HG03469 (cell line): ENCODE measurements around the gene CDK5RAP1.

Source experiments
- ATAC-seq: cut with Tn5 transposase; IDR thresholded peaks from one replicate; pipeline ENCODE4 v1.9.1; 2021; ENCODE audit warnings: mild to moderate bottlenecking, moderate library complexity, moderate number of reproducible peaks; ENCODE audit not compliant: unreplicated experiment

The CDK5RAP1 gene

GRCh38 chr20:33336375-33336774, 64.9 kb downstream of the CDK5RAP1 start:
- ATAC-seq = no peak

- no peak for ATAC-seq
These were observed 67.2 kb downstream of the CDK5RAP1 start for GRCh38 chr20:33334111-33334510.

GRCh38 chr20:33333616-33334015, 67.7 kb downstream of the CDK5RAP1 start:
- no peak for ATAC-seq

GRCh38 chr20:33332905-33333456, 68.3 kb downstream of the CDK5RAP1 start:
- no peak for ATAC-seq

- ATAC-seq = no peak
These were observed 72.9 kb downstream of the CDK5RAP1 start for GRCh38 chr20:33328157-33329137.

GRCh38 chr20:33325350-33325749, 76.0 kb downstream of the CDK5RAP1 start:
- ATAC-seq = no peak

GRCh38 chr20:33323236-33323635, 78.1 kb downstream of the CDK5RAP1 start:
- ATAC-seq = no peak

- ATAC-seq = no peak
These were observed 78.9 kb downstream of the CDK5RAP1 start for GRCh38 chr20:33322456-33322855.

GRCh38 chr20:33320006-33320405, 81.3 kb downstream of the CDK5RAP1 start:
- ATAC-seq = no peak

GRCh38 chr20:33318096-33318429, 83.3 kb downstream of the CDK5RAP1 start:
- no peak for ATAC-seq

GRCh38 chr20:33317424-33318095, 83.8 kb downstream of the CDK5RAP1 start:
- ATAC-seq = no peak

GRCh38 chr20:33316958-33317357, 84.4 kb downstream of the CDK5RAP1 start:
- ATAC-seq = no peak

- ATAC-seq = no peak
These were observed 85.0 kb downstream of the CDK5RAP1 start for GRCh38 chr20:33316343-33316742.

- ATAC-seq = no peak
These were observed 87.5 kb downstream of the CDK5RAP1 start for GRCh38 chr20:33313686-33314314.

- ATAC-seq = no peak
These were observed 88.7 kb downstream of the CDK5RAP1 start for GRCh38 chr20:33312583-33312982.

GRCh38 chr20:33311996-33312395, 89.3 kb downstream of the CDK5RAP1 start:
- ATAC-seq = no peak

GRCh38 chr20:33311011-33311410, 90.3 kb downstream of the CDK5RAP1 start:
- ATAC-seq = no peak

GRCh38 chr20:33310327-33310899, 90.9 kb downstream of the CDK5RAP1 start:
- no peak for ATAC-seq

- ATAC-seq = no peak
These were observed 91.7 kb downstream of the CDK5RAP1 start for GRCh38 chr20:33309631-33310030.
